GM10248 (cell line): Measurements from ENCODE around the gene KLRB1.
"Not testable (repeated sequence)": the region's sequence is repeated elsewhere in the genome, so short reads cannot be mapped to it uniquely, and the experiment has no call there.

Experiments used
- CTCF ChIA-PET: fragments of 300-600 bp; sonication (Branson Sonifier 250); formaldehyde crosslinking; extraction: SDS; loops from one replicate; lab custom pipeline; 2021; ENCODE audit warnings: antibody characterized with exemption; lab: Yijun Ruan, JAX
- POLR2A ChIA-PET: fragments of 350-650 bp; sonication (Branson Sonifier 250); formaldehyde crosslinking; extraction: SDS; loops from one replicate; lab custom pipeline; 2020; ENCODE audit warnings: antibody characterized with exemption; lab: Yijun Ruan, JAX
- DNase-seq: peaks from one replicate; pipeline ENCODE4 v3.0.0; 2012; ENCODE audit errors: extremely low spot score
- CTCF ChIP-seq: IDR thresholded peaks from 2 replicates; pipeline ENCODE4 v1.5.1; 2012; ENCODE audit warnings: mild to moderate bottlenecking, low read depth; ENCODE audit errors: extremely low read depth, missing control alignments, control extremely low read depth

KLRB1 gene

GRCh38 chr12:9590441-9590840, 17.3 kb downstream of the KLRB1 start:
- no peak for DNase-seq
- ChIA-PET POLR2A (no interaction called here), CTCF (no interaction called here)
- no peak for TF ChIP-seq CTCF

- TF ChIP-seq CTCF = no peak
- CTCF ChIA-PET = interaction anchor here (0.6 kb wide), 1 partner anchor 15 kb away, joined by 3 read pairs; no protein-coding TSS in a partner anchor
- DNase-seq = no peak
- POLR2A ChIA-PET = no interaction called here
Observed at GRCh38 chr12:9588749-9589148, 19.0 kb downstream of the KLRB1 start.

GRCh38 chr12:9587987-9588600, 19.6 kb downstream of the KLRB1 start:
- no peak for TF ChIP-seq CTCF
- DNase-seq = no peak
- POLR2A ChIA-PET = no interaction called here
- CTCF ChIA-PET = interaction anchor here (0.8 kb wide), 1 partner anchor 15 kb away, joined by 3 read pairs; no protein-coding TSS in a partner anchor

- DNase-seq, POLR2A ChIA-PET, CTCF ChIA-PET: not testable (repeated sequence)
Observed at GRCh38 chr12:9577729-9578128, 30.0 kb downstream of the KLRB1 start.

GRCh38 chr12:9567151-9567550, 40.6 kb downstream of the KLRB1 start:
- POLR2A ChIA-PET, CTCF ChIA-PET, DNase-seq: not testable (repeated sequence)

- CTCF ChIA-PET, DNase-seq, POLR2A ChIA-PET: not testable (repeated sequence)
Observed at GRCh38 chr12:9566113-9566512, 41.6 kb downstream of the KLRB1 start.

- CTCF ChIA-PET, POLR2A ChIA-PET: not testable (repeated sequence)
Observed at GRCh38 chr12:9564418-9564817, 43.3 kb downstream of the KLRB1 start.

GRCh38 chr12:9562841-9563453, 44.8 kb downstream of the KLRB1 start:
- CTCF ChIA-PET, DNase-seq, POLR2A ChIA-PET: not testable (repeated sequence)

More at GRCh38 chr12:9564418-9564817, 43.3 kb downstream of the KLRB1 start:
- DNase-seq = not testable (repeated sequence)

- POLR2A ChIA-PET, DNase-seq, CTCF ChIA-PET: not testable (repeated sequence)
Observed at GRCh38 chr12:9545489-9545888, 62.2 kb downstream of the KLRB1 start.
